Islet of Langerhans (tissue), 1 donor: Measurements from ENCODE around the gene TBX21.

Source experiments
- FAIRE-seq: peaks from one replicate; lab custom pipeline; 2011; peaks lifted over from hg19 to GRCh38; lab: Jason Lieb, UNC

TBX21 gene

GRCh38 chr17:47714773-47715396, 18.2 kb upstream of the TBX21 start:
- no peak for FAIRE-seq

- no peak for FAIRE-seq
Measured at GRCh38 chr17:47715669-47716325, 17.2 kb upstream of the TBX21 start.

- no peak for FAIRE-seq
Measured at GRCh38 chr17:47716375-47716774, 16.7 kb upstream of the TBX21 start.

GRCh38 chr17:47717261-47717697, 15.8 kb upstream of the TBX21 start:
- FAIRE-seq: no peak

GRCh38 chr17:47717979-47718621, 14.9 kb upstream of the TBX21 start:
- no peak for FAIRE-seq

- no peak for FAIRE-seq
Measured at GRCh38 chr17:47718634-47719405, 14.2 kb upstream of the TBX21 start.

- FAIRE-seq: no peak
Measured at GRCh38 chr17:47719411-47720152, 13.5 kb upstream of the TBX21 start.

- FAIRE-seq: no peak
Measured at GRCh38 chr17:47720196-47720595, 12.8 kb upstream of the TBX21 start.

- FAIRE-seq: no peak
Measured at GRCh38 chr17:47720754-47721533, 12.1 kb upstream of the TBX21 start.

- no peak for FAIRE-seq
Measured at GRCh38 chr17:47721725-47722124, 11.3 kb upstream of the TBX21 start.

GRCh38 chr17:47724705-47725104, 8.3 kb upstream of the TBX21 start:
- no peak for FAIRE-seq

GRCh38 chr17:47725446-47726111, 7.5 kb upstream of the TBX21 start:
- FAIRE-seq: no peak

GRCh38 chr17:47726796-47727703, 6.0 kb upstream of the TBX21 start:
- no peak for FAIRE-seq

GRCh38 chr17:47727704-47728036, 5.4 kb upstream of the TBX21 start:
- no peak for FAIRE-seq

- no peak for FAIRE-seq
Measured at GRCh38 chr17:47728214-47728877, 4.7 kb upstream of the TBX21 start.

- no peak for FAIRE-seq
Measured at GRCh38 chr17:47729476-47729875, 3.6 kb upstream of the TBX21 start.

GRCh38 chr17:47730681-47731080, 2.4 kb upstream of the TBX21 start:
- no peak for FAIRE-seq

- FAIRE-seq: no peak
Measured at GRCh38 chr17:47731396-47731795, 1.6 kb upstream of the TBX21 start.

GRCh38 chr17:47732399-47733046, 513 bp upstream of the TBX21 start:
- no peak for FAIRE-seq
